T-cell (primary cell): ENCODE data around the gene LYZL2. TPM values are rescaled to one million over a fixed set of nuclear protein-coding genes. Genes with fewer than 3 reads are reported as not detected.
"Not testable (repeated sequence)": the region's sequence is repeated elsewhere in the genome, so short reads cannot be mapped to it uniquely, and the experiment has no call there.

ENCODE experiments used
- ATAC-seq, 4 experiments: fragments of 200-7000 bp in 3 of 4; fragments of 150-1000 bp in 1 of 4; cut with Tn5 transposase; replicated peaks in 1 of 4; 1 replicate in 3 of 4; 2 replicates in 1 of 4; pipeline ENCODE4 v1.10.0; 2021; ENCODE audit warnings: moderate library complexity in 3 of 4, mild to moderate bottlenecking in 2 of 4, moderate number of reproducible peaks in 1 of 4
- CTCF ChIA-PET, 2 donors: fragments of 300-600 bp; sonication (Branson Sonifier 250); formaldehyde crosslinking; loops; one replicate each; lab custom pipeline; 2022; ENCODE audit warnings: antibody characterized with exemption in 2 of 2; lab: Charles Lee
- POLR2A ChIA-PET, 2 donors: fragments of 300-600 bp; sonication (Branson Sonifier 250); formaldehyde crosslinking; loops; one replicate each; lab custom pipeline; 2022; ENCODE audit warnings: antibody characterized with exemption in 2 of 2; lab: Charles Lee
- DNase-seq, 35 experiments: peaks; one replicate each; pipeline versions ENCODE4 v3.0.0 to v3.0.0-alpha.2; 2013 to 2023
- H3K27ac ChIP-seq: one replicate; pipeline ENCODE4 v1.5.1; 2013; ENCODE audit warnings: low read length
- H3K27me3 ChIP-seq, 2 experiments: replicated peaks in 1 of 2; 1 replicate in 1 of 2; 2 replicates in 1 of 2; pipeline versions ENCODE4 v1.6.1 to v1.7.0; 2013; ENCODE audit warnings: low read length in 1 of 2, mixed read lengths in 1 of 2; ENCODE audit not compliant: control insufficient read depth in 2 of 2, insufficient read depth in 2 of 2; ENCODE audit errors: extremely low read depth in 1 of 2
- H3K36me3 ChIP-seq, 2 donors: 1 replicate in 1 of 2; 2 replicates in 1 of 2; pipeline versions ENCODE4 v1.6.1 to v1.7.0; 2013; ENCODE audit warnings: low read length in 1 of 2; ENCODE audit not compliant: control insufficient read depth in 2 of 2, insufficient read depth in 1 of 2; ENCODE audit errors: extremely low read depth in 1 of 2
- H3K4me1 ChIP-seq, 2 experiments: 1 replicate in 1 of 2; 2 replicates in 1 of 2; pipeline versions ENCODE4 v1.6.1 to v1.7.0; 2013; ENCODE audit warnings: low read length in 2 of 2, mixed read lengths in 1 of 2; ENCODE audit not compliant: insufficient read depth in 2 of 2, control insufficient read depth in 1 of 2; ENCODE audit errors: extremely low read depth in 1 of 2
- H3K4me3 ChIP-seq, 2 donors: 1 replicate in 1 of 2; 2 replicates in 1 of 2; pipeline versions ENCODE4 v1.5.1 to v1.7.0; 2013; ENCODE audit warnings: mild to moderate bottlenecking in 2 of 2, low read length in 1 of 2, moderate library complexity in 1 of 2; ENCODE audit not compliant: control insufficient read depth in 1 of 2; ENCODE audit errors: extremely low read depth in 1 of 2
- H3K9me3 ChIP-seq: 2 replicates; pipeline ENCODE4 v1.7.0; 2013
- H3K27ac Mint-ChIP-seq, 2 donors: one replicate each; pipeline ENCODE4 v1.8.0; 2020 to 2021; ENCODE audit warnings: mild to moderate bottlenecking in 2 of 2, mixed read lengths in 2 of 2
- H3K27me3 Mint-ChIP-seq, 2 donors: one replicate each; pipeline ENCODE4 v1.8.0; 2021 to 2022; ENCODE audit warnings: mixed read lengths in 2 of 2
- H3K36me3 Mint-ChIP-seq: one replicate; pipeline ENCODE4 v1.8.0; 2021; ENCODE audit warnings: mixed read lengths
- H3K4me1 Mint-ChIP-seq, 3 donors: one replicate each; pipeline ENCODE4 v1.8.0; 2020 to 2022; ENCODE audit warnings: mixed read lengths in 3 of 3, mild to moderate bottlenecking in 1 of 3
- H3K4me3 Mint-ChIP-seq, 3 donors: one replicate each; pipeline ENCODE4 v1.8.0; 2020 to 2022; ENCODE audit warnings: mild to moderate bottlenecking in 3 of 3, mixed read lengths in 3 of 3, moderate library complexity in 3 of 3
- H3K9me3 Mint-ChIP-seq, 3 donors: one replicate each; pipeline ENCODE4 v1.8.0; 2020 to 2022; ENCODE audit warnings: mixed read lengths in 3 of 3
- WGBS: methylation state at CpG from one replicate; pipeline ENCODE4 v1.1.5; 2013; ENCODE audit warnings: missing lambda C conversion rate; ENCODE audit not compliant: insufficient coverage; 5-methylcytosine and 5-hydroxymethylcytosine counted together
- total RNA-seq, 35 experiments: library from RNA in 6 of 35; stranded (reverse) in 6 of 35; fragments of 120-200 nt in 1 of 35; gene quantifications; one replicate each; pipeline versions ENCODE4 v1.2.1 to v1.2.4 and lab custom pipeline; 2013 to 2026

LYZL2 gene
- total RNA-seq (not detected), total RNA-seq (lab: John Stamatoyannopoulos, UW) (0 reads per million in 29 experiments)
- total RNA-seq (2013) = not detected

- Histone ChIP-seq H3K36me3 (no peaks in the 10 kb centered on the region), H3K4me3 (no peak within 1 kb of the TSS), H3K27ac (no peak within 1 kb of the TSS), H3K4me1 (no peaks in the 10 kb centered on the region), H3K27me3 (peaks cover 0 to 8% of the 10 kb centered on the region in 2 experiments), H3K9me3 (no peaks in the 10 kb centered on the region)
- H3K27ac Mint-ChIP-seq = no peak within 1 kb of the TSS
- H3K4me1 Mint-ChIP-seq = no peaks in the 10 kb centered on the region
- no peak within 1 kb of the TSS for H3K4me3 Mint-ChIP-seq
- DNase-seq = no peak
- POLR2A ChIA-PET = no interaction called here
- CTCF ChIA-PET = interaction anchor here in 1 of 2 donors (1.1 kb wide), 1 partner anchor 9 kb away, joined by 5 read pairs; no protein-coding TSS in a partner anchor
- no peaks in the 10 kb centered on the region for H3K9me3 Mint-ChIP-seq
- ATAC-seq = no peak
- WGBS = 77% methylated on average over 3 of the region's 6 CpGs
- no peaks in the 10 kb centered on the region for H3K36me3 Mint-ChIP-seq
- H3K27me3 Mint-ChIP-seq = peaks cover 12 to 14% of the 10 kb centered on the region in 2 donors
Observed at GRCh38 chr10:30629653-30630052, at the start of gene LYZL2. LYZL2 (minus strand) TSS chr10:30629753; CDS start chr10:30626915, 2,838 bp downstream.

GRCh38 chr10:30677616-30678015 is 48.1 kb upstream of the LYZL2 start:
- 75% methylated on average over 1 of the region's 7 CpGs for WGBS
- peaks cover 0 to 11% (median 6%) of the 10 kb centered on the region in 3 donors for H3K4me1 Mint-ChIP-seq
- H3K36me3 Mint-ChIP-seq, H3K4me1 ChIP-seq, H3K9me3 ChIP-seq, ATAC-seq, POLR2A ChIA-PET, H3K4me3 Mint-ChIP-seq, DNase-seq, H3K27ac Mint-ChIP-seq, H3K36me3 ChIP-seq, H3K27ac ChIP-seq, CTCF ChIA-PET, H3K4me3 ChIP-seq: not testable (repeated sequence)
- peaks cover 0 to 16% of the 10 kb centered on the region in 2 experiments for H3K27me3 ChIP-seq
- peaks cover 12 to 27% of the 10 kb centered on the region in 2 donors for H3K27me3 Mint-ChIP-seq
- H3K9me3 Mint-ChIP-seq = peaks cover 0 to 16% (median 4%) of the 10 kb centered on the region in 3 donors

- Mint-ChIP-seq H3K9me3 (peaks cover 0 to 16% (median 4%) of the 10 kb centered on the region in 3 donors), H3K27me3 (peaks cover 12 to 24% of the 10 kb centered on the region in 2 donors)
- H3K9me3 ChIP-seq, H3K4me1 ChIP-seq, H3K27ac ChIP-seq, H3K36me3 Mint-ChIP-seq, POLR2A ChIA-PET, H3K4me3 ChIP-seq, H3K27ac Mint-ChIP-seq, H3K36me3 ChIP-seq, ATAC-seq, H3K4me1 Mint-ChIP-seq, CTCF ChIA-PET, H3K4me3 Mint-ChIP-seq, DNase-seq: not testable (repeated sequence)
- peaks cover 0 to 14% of the 10 kb centered on the region in 2 experiments for H3K27me3 ChIP-seq
- WGBS = 89% methylated on average over 3 of the region's 3 CpGs
Observed at GRCh38 chr10:30677146-30677545, 47.6 kb upstream of the LYZL2 start.

DNA sequence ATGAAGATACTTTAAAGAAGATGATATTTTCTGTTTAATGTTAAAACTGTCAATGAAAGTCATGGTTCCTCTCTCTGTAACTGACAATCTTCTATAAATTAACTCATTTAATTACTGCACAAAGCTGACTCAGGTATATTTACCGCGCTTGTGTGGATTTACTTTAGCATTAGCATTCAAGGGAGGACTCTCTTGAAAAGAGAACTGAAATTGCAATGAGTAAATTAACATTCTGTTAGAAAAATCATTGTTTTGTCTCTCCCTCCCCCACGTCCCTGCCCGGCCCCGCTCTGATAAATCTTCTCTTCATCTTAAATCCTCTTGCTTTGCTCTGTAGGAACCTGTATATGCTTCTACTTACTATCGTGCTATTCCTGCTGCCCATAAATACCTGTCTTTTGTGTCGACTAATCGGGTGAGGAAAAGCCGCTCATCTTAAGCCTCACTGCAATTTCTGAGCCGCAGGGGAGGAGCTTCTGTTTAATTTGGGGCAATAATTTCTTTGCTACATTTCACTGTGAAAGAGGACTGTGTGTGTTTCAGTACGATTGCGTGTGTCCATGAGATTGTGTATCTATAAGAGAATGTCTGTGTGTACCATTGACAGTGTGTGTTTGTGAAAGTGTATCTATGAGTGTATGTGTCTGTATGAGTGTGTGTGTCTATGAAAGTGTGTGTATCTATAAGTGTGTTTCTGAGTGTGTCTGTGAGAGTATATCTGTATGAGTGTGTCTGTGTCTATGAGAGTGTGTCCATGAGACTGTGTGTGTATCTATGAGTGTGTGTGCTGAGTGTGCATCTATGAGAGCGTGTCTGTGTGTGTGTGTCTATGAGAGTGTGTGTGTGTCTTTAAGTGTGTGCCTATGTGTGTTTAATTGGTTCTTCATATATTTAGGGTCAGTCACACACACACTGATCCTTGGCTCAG is 46.5 kb upstream of the LYZL2 start:
- POLR2A ChIA-PET = no interaction called here
- WGBS = 85% methylated on average over 11 of the region's 13 CpGs
- H3K4me1 ChIP-seq = no peaks in the 10 kb centered on the region
- no peak overlapping the region for H3K27ac Mint-ChIP-seq
- H3K27me3 ChIP-seq = peaks cover 0 to 14% of the 10 kb centered on the region in 2 experiments
- H3K4me3 Mint-ChIP-seq = no peak overlapping the region
- H3K27me3 Mint-ChIP-seq = peaks cover 4 to 14% of the 10 kb centered on the region in 2 donors
- peaks cover 3% of the 10 kb centered on the region for H3K9me3 ChIP-seq
- no peak overlapping the region for H3K27ac ChIP-seq
- CTCF ChIA-PET = interaction anchor here in 1 of 2 donors (0.6 kb wide), 1 partner anchor 160 kb away, joined by 5 read pairs; no protein-coding TSS in a partner anchor
- no peak for DNase-seq
- peaks cover 0 to 1% (median 0%) of the 10 kb centered on the region in 3 donors for H3K4me1 Mint-ChIP-seq
- no peak for ATAC-seq
- H3K36me3 Mint-ChIP-seq = no peaks in the 10 kb centered on the region
- H3K4me3 ChIP-seq = no peak overlapping the region
- H3K9me3 Mint-ChIP-seq = peaks cover 0 to 16% (median 4%) of the 10 kb centered on the region in 3 donors
- H3K36me3 ChIP-seq = no peaks in the 10 kb centered on the region

DNA sequence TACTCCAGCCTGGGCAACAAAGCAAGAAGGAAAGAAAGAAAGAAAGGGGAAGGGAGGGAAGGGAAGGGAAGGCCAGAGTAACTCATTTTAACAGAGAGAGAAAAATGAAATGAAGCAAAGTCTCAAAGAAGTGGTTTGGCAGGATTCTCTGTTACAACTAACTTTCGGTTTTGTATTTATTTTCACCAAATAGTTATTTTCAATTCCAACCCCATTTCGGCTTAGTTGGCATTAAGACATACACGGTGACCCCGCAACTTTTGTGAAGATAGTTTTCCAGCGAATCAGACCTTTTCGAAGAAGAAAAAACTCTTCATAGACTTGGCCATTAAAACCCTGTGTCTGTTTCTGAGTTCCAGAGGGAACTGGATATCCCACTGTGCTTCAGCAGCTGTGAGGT is 45.2 kb upstream of the LYZL2 start:
- POLR2A ChIA-PET = no interaction called here
- Mint-ChIP-seq H3K27ac (no peak overlapping the region), H3K9me3 (peaks cover 0 to 7% (median under 1%) of the 10 kb centered on the region in 3 donors), H3K4me1 (peaks cover 0 to 8% (median 4%) of the 10 kb centered on the region in 3 donors), H3K4me3 (no peak overlapping the region), H3K27me3 (peaks cover 0 to 7% of the 10 kb centered on the region in 2 donors), H3K36me3 (no peaks in the 10 kb centered on the region)
- WGBS = 80% methylated on average over 2 of the region's 6 CpGs
- Histone ChIP-seq H3K36me3 (no peaks in the 10 kb centered on the region), H3K27ac (no peak overlapping the region), H3K27me3 (peaks cover 0 to 18% of the 10 kb centered on the region in 2 experiments), H3K4me3 (no peak overlapping the region), H3K4me1 (peaks cover 0 to 2% of the 10 kb centered on the region in 2 experiments), H3K9me3 (peaks cover 3% of the 10 kb centered on the region)
- DNase-seq = no peak
- ATAC-seq = no peak
- CTCF ChIA-PET = no interaction called here

DNA sequence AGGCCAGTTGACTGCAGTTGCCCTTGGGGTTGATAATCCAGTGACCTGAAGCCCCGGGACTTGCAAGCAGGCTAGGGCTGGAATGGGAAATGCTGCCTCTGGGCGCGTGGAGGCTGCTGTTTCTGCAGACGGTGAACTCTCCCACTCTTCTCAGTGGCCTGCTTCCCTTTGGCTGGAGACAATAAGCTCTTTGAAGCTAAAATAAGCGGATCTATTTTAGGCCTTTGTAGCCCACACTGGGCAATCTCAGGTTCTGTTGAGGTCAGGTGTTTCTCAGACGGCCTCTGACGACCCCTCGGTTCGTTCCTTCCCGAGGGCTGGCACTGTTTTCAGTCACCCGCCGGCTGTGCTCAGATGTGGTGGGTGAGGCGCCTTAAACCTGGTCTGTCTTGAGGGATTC is 43.7 kb upstream of the LYZL2 start:
- peaks cover 0 to 20% of the 10 kb centered on the region in 2 experiments for H3K27me3 ChIP-seq
- POLR2A ChIA-PET, DNase-seq, H3K9me3 ChIP-seq, H3K4me1 Mint-ChIP-seq, H3K36me3 ChIP-seq, H3K27me3 Mint-ChIP-seq, H3K36me3 Mint-ChIP-seq, CTCF ChIA-PET, H3K27ac Mint-ChIP-seq, H3K4me3 ChIP-seq, H3K4me1 ChIP-seq, ATAC-seq, H3K9me3 Mint-ChIP-seq, H3K4me3 Mint-ChIP-seq, H3K27ac ChIP-seq: not testable (repeated sequence)
- no CpG with 5 or more reads among the region's 13 CpGs for WGBS
